Neural progenitor cell (in vitro differentiated cells): Measurements from ENCODE around the gene GMPPA. TPM values are rescaled to one million over a fixed set of nuclear protein-coding genes. Genes with fewer than 3 reads are reported as not detected.

ENCODE experiments used
- DNase-seq: peaks from one replicate; pipeline ENCODE4 v3.0.0-alpha.2; 2016; ENCODE audit warnings: low spot score
- H2AFZ ChIP-seq: fragments of 200-600 bp; sonication (generic); replicated peaks from 2 replicates; pipeline ENCODE4 v1.6.1; 2016; ENCODE audit warnings: antibody characterized with exemption
- H3F3A ChIP-seq: fragments of 200-600 bp; sonication (generic); 2 replicates; pipeline ENCODE4 v1.6.1; 2016; ENCODE audit warnings: antibody characterized with exemption, low read depth
- H3K27ac ChIP-seq: fragments of 200-600 bp; sonication (generic); 2 replicates; pipeline ENCODE4 v1.5.1; 2016; ENCODE audit warnings: mild to moderate bottlenecking
- H3K27me3 ChIP-seq: fragments of 200-600 bp; sonication (generic); 2 replicates; pipeline ENCODE4 v1.6.1; 2016; ENCODE audit warnings: mild to moderate bottlenecking, moderate library complexity
- H3K36me3 ChIP-seq: fragments of 200-600 bp; sonication (generic); 2 replicates; pipeline ENCODE4 v1.5.1; 2016
- H3K4me1 ChIP-seq: fragments of 200-600 bp; sonication (generic); 2 replicates; pipeline ENCODE4 v1.6.1; 2016; ENCODE audit warnings: mixed run types
- H3K4me2 ChIP-seq: fragments of 200-600 bp; sonication (generic); 2 replicates; pipeline ENCODE4 v1.6.1; 2016
- H3K4me3 ChIP-seq: fragments of 200-600 bp; sonication (generic); 2 replicates; pipeline ENCODE4 v1.5.1; 2016
- H3K79me2 ChIP-seq: fragments of 200-600 bp; sonication (generic); 2 replicates; pipeline ENCODE4 v1.6.1; 2016; ENCODE audit warnings: low read depth
- H3K9ac ChIP-seq: fragments of 200-600 bp; sonication (generic); 2 replicates; pipeline ENCODE4 v1.6.1; 2016
- H3K9me3 ChIP-seq: fragments of 200-600 bp; sonication (generic); 2 replicates; pipeline ENCODE4 v1.5.1; 2016; ENCODE audit warnings: low read depth
- H4K20me1 ChIP-seq: fragments of 200-600 bp; sonication (generic); 2 replicates; pipeline ENCODE4 v1.6.1; 2016; ENCODE audit warnings: low read depth
- H3K27ac Mint-ChIP-seq: 3 replicates; pipeline ENCODE4 v1.8.0; 2021; ENCODE audit warnings: mixed read lengths
- H3K27me3 Mint-ChIP-seq: 2 replicates; pipeline ENCODE4 v1.8.0; 2022; ENCODE audit warnings: low read depth, mild to moderate bottlenecking, inconsistent platforms, moderate library complexity, mixed read lengths; ENCODE audit not compliant: insufficient read depth
- H3K36me3 Mint-ChIP-seq: 3 replicates; pipeline ENCODE4 v1.8.0; 2021; ENCODE audit warnings: mixed read lengths
- H3K4me1 Mint-ChIP-seq: 3 replicates; pipeline ENCODE4 v1.8.0; 2021; ENCODE audit warnings: mixed read lengths
- H3K4me3 Mint-ChIP-seq: 3 replicates; pipeline ENCODE4 v1.8.0; 2021; ENCODE audit warnings: mild to moderate bottlenecking, moderate library complexity, mixed read lengths
- H3K9me3 Mint-ChIP-seq: 3 replicates; pipeline ENCODE4 v1.8.0; 2020; ENCODE audit warnings: mixed read lengths
- EZH2 ChIP-seq: fragments of 200-600 bp; sonication (generic); IDR thresholded peaks from 2 replicates; pipeline ENCODE4 v1.6.1; 2017; ENCODE audit warnings: antibody characterized with exemption, mild to moderate bottlenecking, moderate library complexity
- EZH2phosphoT487 ChIP-seq: fragments of 200-600 bp; sonication (generic); IDR thresholded peaks from 2 replicates; pipeline ENCODE4 v1.6.1; 2017; ENCODE audit warnings: antibody characterized with exemption
- total RNA-seq: library from RNA; depleted of rRNA; stranded (reverse); fragments of >200 nt; gene quantifications from 2 replicates; pipeline ENCODE4 v1.2.3, GENCODE V29; 2015; ENCODE audit warnings: low replicate concordance
- TF ChIP-seq, protein P1 (sequence below): fragments of 200-600 bp; sonication (generic); IDR thresholded peaks from 2 replicates; pipeline ENCODE4 v1.5.1; 2017; ENCODE audit warnings: antibody characterized with exemption, mild to moderate bottlenecking

The GMPPA gene
- total RNA-seq, 1 donor from 2014 or later = 49.3 TPM

DNA sequence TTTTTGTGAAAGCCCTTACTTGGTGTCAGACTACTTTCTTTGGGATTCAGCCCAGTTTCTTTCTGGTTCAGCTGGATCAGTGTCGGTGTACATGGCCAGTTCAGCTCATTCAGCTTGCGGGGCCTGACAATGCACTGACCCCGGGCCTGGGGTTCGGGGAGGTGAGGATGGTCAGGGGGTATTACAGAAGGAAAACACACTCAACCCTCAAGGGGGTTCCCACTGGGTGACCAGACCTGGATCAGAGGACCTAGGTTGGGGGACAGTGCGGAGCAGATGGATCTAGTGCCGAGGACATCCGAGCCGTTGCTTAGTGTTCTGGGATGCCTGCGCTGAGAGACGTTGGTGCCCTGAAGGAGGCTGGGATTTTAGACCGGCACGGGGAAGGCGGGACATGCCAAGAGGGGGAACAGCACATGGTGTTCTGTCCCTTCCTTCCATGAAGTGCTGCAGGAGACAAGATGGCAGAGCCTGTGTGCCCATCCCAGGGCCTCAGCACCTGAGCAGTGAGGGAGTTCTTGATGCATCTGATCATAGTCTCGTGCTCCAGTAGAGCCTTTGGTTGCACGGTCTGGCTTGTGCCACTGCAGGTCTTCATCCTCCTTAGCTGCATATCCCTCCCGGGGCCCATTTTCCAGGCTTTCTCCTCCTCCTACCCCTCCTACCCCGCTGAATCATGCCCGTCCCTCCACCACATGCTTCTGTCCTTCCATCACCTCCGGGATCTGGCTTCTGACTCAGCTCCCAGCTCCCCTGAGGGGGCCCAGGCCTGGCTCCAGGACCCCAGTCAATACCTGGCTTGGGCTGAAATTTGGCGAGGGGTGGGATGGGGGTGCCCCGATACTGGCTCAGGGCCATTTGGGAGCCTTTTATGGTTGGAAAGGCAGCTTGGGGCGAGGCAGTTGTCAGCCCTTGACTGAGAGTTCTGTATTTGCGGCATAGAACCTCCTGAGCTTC is 46.1 kb upstream of the GMPPA start:
- Histone ChIP-seq H3K27ac (no peak overlapping the region), H3F3A (no peaks in the 10 kb centered on the region), H3K9me3 (no peaks in the 10 kb centered on the region), H3K4me2 (no peak overlapping the region), H3K4me3 (no peak overlapping the region), H3K4me1 (peaks cover 15% of the 10 kb centered on the region), H3K27me3 (peaks cover 17% of the 10 kb centered on the region), H2AFZ (no peak overlapping the region), H3K79me2 (no peaks in the 10 kb centered on the region), H4K20me1 (no peaks in the 10 kb centered on the region), H3K9ac (no peak overlapping the region), H3K36me3 (no peaks in the 10 kb centered on the region)
- DNase-seq = no peak
- TF ChIP-seq, protein P1, sequence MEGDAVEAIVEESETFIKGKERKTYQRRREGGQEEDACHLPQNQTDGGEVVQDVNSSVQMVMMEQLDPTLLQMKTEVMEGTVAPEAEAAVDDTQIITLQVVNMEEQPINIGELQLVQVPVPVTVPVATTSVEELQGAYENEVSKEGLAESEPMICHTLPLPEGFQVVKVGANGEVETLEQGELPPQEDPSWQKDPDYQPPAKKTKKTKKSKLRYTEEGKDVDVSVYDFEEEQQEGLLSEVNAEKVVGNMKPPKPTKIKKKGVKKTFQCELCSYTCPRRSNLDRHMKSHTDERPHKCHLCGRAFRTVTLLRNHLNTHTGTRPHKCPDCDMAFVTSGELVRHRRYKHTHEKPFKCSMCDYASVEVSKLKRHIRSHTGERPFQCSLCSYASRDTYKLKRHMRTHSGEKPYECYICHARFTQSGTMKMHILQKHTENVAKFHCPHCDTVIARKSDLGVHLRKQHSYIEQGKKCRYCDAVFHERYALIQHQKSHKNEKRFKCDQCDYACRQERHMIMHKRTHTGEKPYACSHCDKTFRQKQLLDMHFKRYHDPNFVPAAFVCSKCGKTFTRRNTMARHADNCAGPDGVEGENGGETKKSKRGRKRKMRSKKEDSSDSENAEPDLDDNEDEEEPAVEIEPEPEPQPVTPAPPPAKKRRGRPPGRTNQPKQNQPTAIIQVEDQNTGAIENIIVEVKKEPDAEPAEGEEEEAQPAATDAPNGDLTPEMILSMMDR = no peak
- no peak for TF ChIP-seq EZH2
- TF ChIP-seq EZH2phosphoT487 = no peak
- Mint-ChIP-seq H3K27me3 (peaks cover 8% of the 10 kb centered on the region), H3K4me3 (no peak overlapping the region), H3K36me3 (peaks cover 3% of the 10 kb centered on the region), H3K9me3 (no peaks in the 10 kb centered on the region), H3K4me1 (peaks cover 32% of the 10 kb centered on the region), H3K27ac (peak overlapping the region; percentile 95)

DNA sequence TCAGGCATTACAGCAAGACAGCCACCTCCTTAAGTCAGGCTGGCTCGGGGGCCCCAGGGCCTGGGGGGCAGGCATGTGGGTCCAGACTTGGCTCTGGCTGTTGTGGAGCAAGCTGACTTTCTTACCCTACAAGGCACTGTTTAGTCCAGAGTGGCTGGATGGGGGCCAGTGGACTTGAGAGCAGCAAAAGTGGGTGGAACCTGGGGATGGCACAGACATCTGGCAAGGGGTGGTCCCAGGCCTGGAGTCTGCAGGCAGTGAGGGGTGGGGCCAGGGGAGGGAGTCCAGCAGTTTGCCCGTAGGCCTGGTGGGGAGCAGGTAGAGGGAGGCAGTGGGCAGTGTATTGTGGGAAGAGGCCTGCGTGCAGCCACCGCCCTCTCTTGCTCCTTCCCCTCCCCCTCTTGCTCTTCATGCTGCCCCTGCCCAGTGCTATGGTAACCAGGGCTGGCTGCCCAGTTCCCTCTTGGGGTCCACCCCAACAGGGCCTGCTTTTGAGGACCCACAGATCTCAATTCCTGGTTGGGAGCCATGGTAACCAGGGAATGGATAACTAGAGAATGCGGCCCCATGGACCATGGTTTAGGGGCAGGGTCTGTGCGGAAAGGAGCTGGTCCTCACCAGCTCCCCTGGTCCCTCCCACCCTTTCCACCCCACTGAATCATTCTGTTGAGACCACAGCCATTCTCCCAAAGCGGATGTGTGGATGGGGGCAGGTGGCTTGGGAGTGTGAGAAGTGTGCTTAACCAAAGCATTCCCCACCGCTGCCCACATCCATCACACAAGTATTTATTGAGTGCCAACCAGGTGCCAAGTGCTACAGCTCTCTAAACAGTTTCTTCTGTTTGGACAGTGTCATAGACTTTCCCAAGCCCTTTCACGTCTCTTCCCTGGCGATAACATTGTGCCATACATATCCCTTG is 44.8 kb upstream of the GMPPA start:
- Histone ChIP-seq H4K20me1 (no peaks in the 10 kb centered on the region), H3K27ac (no peak overlapping the region), H3K9ac (no peak overlapping the region), H3K4me2 (peak overlapping the region; percentile 8), H3F3A (peaks cover 5% of the 10 kb centered on the region), H3K9me3 (no peaks in the 10 kb centered on the region), H3K4me3 (no peak overlapping the region), H3K4me1 (peaks cover 21% of the 10 kb centered on the region), H3K36me3 (no peaks in the 10 kb centered on the region), H3K27me3 (peaks cover 4% of the 10 kb centered on the region), H3K79me2 (no peaks in the 10 kb centered on the region), H2AFZ (no peak overlapping the region)
- TF ChIP-seq, protein P1 = no peak
- peaks cover 9% of the 10 kb centered on the region for H3K27me3 Mint-ChIP-seq
- peaks cover 3% of the 10 kb centered on the region for H3K36me3 Mint-ChIP-seq
- H3K27ac Mint-ChIP-seq = peak overlapping the region; percentile 95
- no peaks in the 10 kb centered on the region for H3K9me3 Mint-ChIP-seq
- peak; percentile 34 for DNase-seq
- H3K4me3 Mint-ChIP-seq = peak overlapping the region; percentile 53
- peaks cover 44% of the 10 kb centered on the region for H3K4me1 Mint-ChIP-seq

DNA sequence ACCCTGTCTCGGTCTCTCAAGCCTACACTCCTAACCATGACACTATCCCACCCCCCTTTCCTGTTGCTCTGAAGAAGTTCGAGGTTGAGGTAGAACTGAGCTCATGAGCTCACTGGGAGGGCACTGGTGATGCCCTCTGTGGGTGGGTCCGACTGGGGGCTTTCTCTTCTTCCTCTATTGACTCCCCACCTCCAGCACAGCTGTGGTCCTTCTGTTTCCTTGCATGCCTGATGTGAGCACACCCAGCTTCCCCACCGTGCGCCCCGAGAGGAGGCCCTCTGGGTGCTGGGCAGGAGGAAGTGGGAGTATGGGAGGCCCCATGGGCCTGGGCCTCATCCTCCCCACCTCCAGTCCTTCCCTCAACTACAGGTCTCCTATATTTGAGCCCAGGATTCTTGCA is 43.1 kb upstream of the GMPPA start:
- H3K4me3 ChIP-seq = no peak overlapping the region
- H3K36me3 ChIP-seq = no peaks in the 10 kb centered on the region
- Mint-ChIP-seq H3K27ac (no peak overlapping the region), H3K36me3 (no peaks in the 10 kb centered on the region), H3K4me3 (peak overlapping the region; percentile 21), H3K27me3 (peaks cover 9% of the 10 kb centered on the region), H3K4me1 (peaks cover 54% of the 10 kb centered on the region), H3K9me3 (no peaks in the 10 kb centered on the region)
- no peaks in the 10 kb centered on the region for H3K79me2 ChIP-seq
- no peak overlapping the region for H3K4me2 ChIP-seq
- no peak overlapping the region for H2AFZ ChIP-seq
- TF ChIP-seq EZH2 (no peak), EZH2phosphoT487 (no peak)
- TF ChIP-seq, protein P1 = no peak
- H3K27ac ChIP-seq = no peak overlapping the region
- H3K27me3 ChIP-seq = no peaks in the 10 kb centered on the region
- H3K9me3 ChIP-seq = no peaks in the 10 kb centered on the region
- no peaks in the 10 kb centered on the region for H4K20me1 ChIP-seq
- peaks cover 17% of the 10 kb centered on the region for H3F3A ChIP-seq
- DNase-seq = no peak
- peaks cover 30% of the 10 kb centered on the region for H3K4me1 ChIP-seq
- no peak overlapping the region for H3K9ac ChIP-seq
